SK-N-MC (cell line): ENCODE results near the gene MRPL39.

Experiments
- DNase-seq: peaks from one replicate; pipeline ENCODE4 v3.0.0-alpha.2; 2011; ENCODE audit warnings: low read depth, low spot score
- H3K27ac ChIP-seq: fragments of 200-600 bp; sonication (generic); 2 replicates; pipeline ENCODE4 v1.5.1; 2016; ENCODE audit warnings: mixed run types
- H3K36me3 ChIP-seq: fragments of 200-600 bp; sonication (generic); 2 replicates; pipeline ENCODE4 v1.6.1; 2017; ENCODE audit warnings: antibody characterized with exemption, low read length, mixed read lengths; ENCODE audit not compliant: insufficient read depth
- H3K4me3 ChIP-seq: fragments of 200-600 bp; sonication (generic); 2 replicates; pipeline ENCODE4 v1.5.1; 2016
- H3K9ac ChIP-seq: fragments of 200-600 bp; sonication (generic); 2 replicates; pipeline ENCODE4 v1.8.0; 2017; ENCODE audit warnings: mixed run types, mixed read lengths; ENCODE audit not compliant: insufficient read length
- H3K9me3 ChIP-seq: fragments of 200-600 bp; sonication (generic); 2 replicates; pipeline ENCODE4 v1.6.1; 2017; ENCODE audit warnings: low read depth, mild to moderate bottlenecking, antibody characterized with exemption, low read length, moderate library complexity, mixed read lengths
- EZH2 ChIP-seq: fragments of 200-600 bp; sonication (generic); IDR thresholded peaks from one replicate; pipeline ENCODE4 v1.6.1; 2017; ENCODE audit warnings: antibody characterized with exemption
- FOXP2 ChIP-seq: optimal IDR thresholded peaks from 2 replicates; pipeline ENCODE3; 2011; ENCODE audit warnings: mild to moderate bottlenecking, moderate library complexity; ENCODE audit not compliant: insufficient read depth; ENCODE audit errors: extremely low read length, control extremely low read depth
- POLR2AphosphoS5 ChIP-seq: IDR thresholded peaks from 2 replicates; pipeline ENCODE4 v1.6.1; 2012; ENCODE audit warnings: mild to moderate bottlenecking, low read depth, low read length, borderline replicate concordance

The MRPL39 gene

DNA sequence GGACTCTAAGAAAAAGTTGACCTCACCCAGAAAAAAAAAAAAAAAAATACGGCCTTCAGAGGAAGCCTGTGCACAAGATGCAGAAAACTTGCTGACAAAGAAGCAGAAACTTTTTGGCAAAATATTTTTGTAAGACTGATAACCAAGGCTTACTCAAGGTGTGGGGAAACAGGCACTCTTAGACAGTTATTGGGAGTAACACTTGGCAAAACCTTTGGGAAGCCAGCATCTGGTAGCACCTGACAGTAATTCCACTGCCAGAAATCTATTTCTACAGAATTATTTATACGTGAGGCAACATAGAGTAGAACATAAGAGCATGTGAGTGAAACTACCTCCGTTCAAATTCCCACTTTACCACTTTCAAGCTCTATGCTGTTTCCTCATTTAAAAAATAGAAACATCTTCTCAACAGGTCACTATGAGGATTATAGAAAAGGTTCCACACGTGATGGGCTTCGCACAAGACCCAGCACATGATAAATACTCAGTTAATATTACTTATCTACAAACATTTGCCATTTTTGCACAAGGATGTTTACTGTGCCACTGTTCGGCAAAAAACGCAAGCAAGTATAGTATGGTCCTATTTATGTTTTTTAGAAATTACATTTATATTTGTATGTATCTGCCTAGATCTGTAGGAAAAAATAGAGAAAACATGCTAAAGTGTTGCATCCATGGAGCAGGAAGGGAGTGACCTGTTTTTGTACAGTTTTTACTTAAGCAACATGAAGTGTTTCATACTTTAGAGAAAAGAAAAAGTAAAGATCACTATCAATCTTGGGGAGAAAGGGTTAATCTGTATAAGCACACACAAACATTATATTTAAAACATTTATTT, 22.2 kb downstream of the MRPL39 start:
- no peak for TF ChIP-seq POLR2AphosphoS5
- TF ChIP-seq EZH2: no peak
- TF ChIP-seq FOXP2: no peak
- H3K36me3 ChIP-seq: peaks cover 35% of the 10 kb centered on the region
- no peak overlapping the region for H3K4me3 ChIP-seq
- no peak overlapping the region for H3K9ac ChIP-seq
- DNase-seq: no peak
- H3K27ac ChIP-seq: no peak overlapping the region
- H3K9me3 ChIP-seq: no peaks in the 10 kb centered on the region

DNA sequence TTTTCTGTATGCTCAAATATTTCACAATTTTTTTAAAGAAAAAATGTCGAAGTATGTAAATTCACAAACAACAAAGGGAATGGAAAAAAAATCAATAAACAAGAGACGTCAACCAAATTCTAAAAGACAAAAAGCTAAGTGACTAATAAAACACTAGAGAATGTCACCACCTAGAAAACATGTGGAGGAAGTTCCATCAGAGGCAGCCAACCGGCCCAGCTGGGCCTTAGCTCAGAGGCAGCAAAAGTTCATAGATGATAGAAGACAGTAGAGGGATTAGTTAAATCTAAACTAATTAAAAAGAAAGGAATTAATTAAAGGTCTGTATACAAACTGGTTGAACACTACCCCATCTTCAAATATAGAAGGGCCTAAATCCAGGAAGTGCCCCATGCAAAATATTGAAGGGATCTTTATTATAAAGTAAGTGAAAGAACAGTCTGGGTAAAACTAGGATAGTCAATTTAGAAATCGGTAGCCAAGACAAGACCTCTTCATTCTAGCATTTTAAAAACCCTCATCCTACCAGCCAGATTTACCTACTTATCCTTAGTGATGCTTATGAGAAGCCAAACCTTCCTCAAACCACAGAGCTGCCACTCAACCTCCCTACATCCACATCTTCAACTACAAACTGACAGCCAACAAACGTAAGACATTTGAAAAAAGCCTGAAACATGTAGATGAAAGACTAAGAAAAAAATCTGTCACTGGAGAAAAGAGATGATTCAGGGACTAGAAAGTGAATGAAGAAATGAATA, 23.7 kb downstream of the MRPL39 start:
- no peak overlapping the region for H3K27ac ChIP-seq
- DNase-seq: no peak
- TF ChIP-seq POLR2AphosphoS5: no peak
- no peak for TF ChIP-seq EZH2
- TF ChIP-seq FOXP2: no peak

DNA sequence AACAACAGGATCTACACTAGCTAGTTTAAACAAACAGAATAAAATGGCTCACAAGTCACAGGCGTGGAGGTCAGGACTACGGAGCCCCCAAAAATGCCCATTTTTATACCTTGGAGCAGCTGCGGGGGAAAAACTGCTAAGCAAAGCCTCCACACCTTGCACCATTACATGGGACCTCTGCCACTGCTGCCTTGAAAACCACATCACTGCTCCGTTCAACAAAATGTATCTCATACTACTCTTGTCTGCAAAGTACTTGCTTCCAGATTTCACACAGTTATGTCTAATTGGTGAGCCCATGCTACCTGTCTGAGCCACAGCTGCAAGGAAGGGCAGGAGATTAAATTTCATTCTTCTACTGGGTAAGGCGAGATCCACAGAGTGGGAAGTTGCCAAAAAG, 24.4 kb downstream of the MRPL39 start:
- no peak for DNase-seq
- H3K4me3 ChIP-seq: no peak overlapping the region
- no peak overlapping the region for H3K9ac ChIP-seq
- peaks cover 17% of the 10 kb centered on the region for H3K36me3 ChIP-seq
- TF ChIP-seq EZH2 (no peak), FOXP2 (no peak), POLR2AphosphoS5 (no peak)
- H3K27ac ChIP-seq: no peak overlapping the region
- H3K9me3 ChIP-seq: no peaks in the 10 kb centered on the region

More for the DNA sequence above, 23.7 kb downstream of the MRPL39 start:
- Histone ChIP-seq H3K36me3 (peaks cover 22% of the 10 kb centered on the region), H3K9me3 (no peaks in the 10 kb centered on the region), H3K4me3 (no peak overlapping the region), H3K9ac (no peak overlapping the region)

DNA sequence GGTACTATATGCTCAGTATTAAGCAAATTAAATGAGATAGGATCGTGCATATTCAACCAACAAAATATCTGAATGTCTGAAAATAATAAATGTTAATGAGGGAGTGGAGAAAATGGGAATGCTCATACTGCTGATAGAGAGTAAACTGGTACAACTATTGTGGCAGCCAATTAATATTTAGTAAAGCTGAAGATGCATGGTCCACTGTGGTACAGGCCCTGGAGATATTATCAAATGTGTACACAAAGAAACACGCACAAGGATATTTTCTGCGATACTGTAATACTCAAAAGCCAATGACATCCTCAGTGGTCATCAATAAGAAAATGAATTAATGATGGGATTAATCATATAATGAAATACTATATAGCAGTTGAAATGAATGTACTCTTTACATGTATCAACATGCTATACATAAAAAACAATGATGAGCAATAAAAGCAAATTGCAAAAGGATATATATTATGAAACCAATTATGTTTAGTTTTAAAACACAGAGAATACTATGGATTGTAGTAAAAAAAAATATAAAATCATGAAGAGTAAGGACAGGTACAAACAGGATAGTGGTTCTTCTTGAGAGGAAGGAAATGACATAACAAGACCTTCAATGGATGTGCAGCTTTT, 25.0 kb downstream of the MRPL39 start:
- Histone ChIP-seq H3K9me3 (no peaks in the 10 kb centered on the region), H3K9ac (no peak overlapping the region), H3K36me3 (peaks cover 18% of the 10 kb centered on the region), H3K27ac (no peak overlapping the region), H3K4me3 (no peak overlapping the region)
- TF ChIP-seq EZH2 (no peak), POLR2AphosphoS5 (no peak), FOXP2 (no peak)
- no peak for DNase-seq

DNA sequence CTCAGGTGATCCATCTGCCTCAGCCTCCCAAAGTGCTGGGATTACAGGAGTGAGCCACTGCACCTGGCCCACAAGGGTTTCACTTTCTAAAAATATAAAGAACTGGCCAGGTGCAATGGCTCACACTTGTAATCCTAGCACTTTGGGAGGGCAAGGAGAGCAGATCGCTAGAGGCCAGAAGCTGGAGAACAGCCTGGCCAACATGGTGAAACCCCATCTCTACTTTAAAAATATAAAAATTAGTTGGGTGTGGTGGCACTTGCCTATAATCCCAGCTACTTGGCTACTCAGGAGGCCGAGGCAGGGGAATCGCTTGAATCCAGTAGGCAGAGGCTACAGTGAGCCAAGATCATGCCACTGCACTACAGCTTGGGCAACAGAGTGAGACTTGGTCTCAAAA, 25.7 kb downstream of the MRPL39 start:
- H3K9ac ChIP-seq: no peak overlapping the region
- no peaks in the 10 kb centered on the region for H3K9me3 ChIP-seq
- TF ChIP-seq EZH2 (no peak), FOXP2 (no peak), POLR2AphosphoS5 (no peak)
- H3K27ac ChIP-seq: no peak overlapping the region
- no peak overlapping the region for H3K4me3 ChIP-seq
- DNase-seq: no peak
- H3K36me3 ChIP-seq: peaks cover 14% of the 10 kb centered on the region

DNA sequence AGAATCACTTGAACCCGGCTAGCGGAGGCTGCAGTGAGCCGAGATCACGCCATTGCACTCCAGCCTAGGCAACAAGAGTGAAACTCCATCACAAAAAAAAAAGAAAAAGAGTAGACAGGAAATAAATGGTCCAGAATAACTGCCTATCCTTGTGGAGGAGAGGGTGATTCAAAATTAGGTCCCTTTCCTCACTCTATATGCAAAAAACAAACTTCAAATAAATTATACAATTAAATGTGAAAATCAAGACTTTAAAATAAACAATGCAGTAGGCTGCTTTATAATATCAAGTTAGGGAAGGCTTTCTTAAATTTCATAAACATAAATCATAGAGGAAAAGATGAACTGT, 26.4 kb downstream of the MRPL39 start:
- no peak overlapping the region for H3K9ac ChIP-seq
- TF ChIP-seq POLR2AphosphoS5 (no peak), FOXP2 (no peak), EZH2 (no peak)
- no peak overlapping the region for H3K27ac ChIP-seq
- H3K36me3 ChIP-seq: peaks cover 16% of the 10 kb centered on the region; the same call in 1 of the 2 replicates
- no peak for DNase-seq
- no peaks in the 10 kb centered on the region for H3K9me3 ChIP-seq
- no peak overlapping the region for H3K4me3 ChIP-seq

DNA sequence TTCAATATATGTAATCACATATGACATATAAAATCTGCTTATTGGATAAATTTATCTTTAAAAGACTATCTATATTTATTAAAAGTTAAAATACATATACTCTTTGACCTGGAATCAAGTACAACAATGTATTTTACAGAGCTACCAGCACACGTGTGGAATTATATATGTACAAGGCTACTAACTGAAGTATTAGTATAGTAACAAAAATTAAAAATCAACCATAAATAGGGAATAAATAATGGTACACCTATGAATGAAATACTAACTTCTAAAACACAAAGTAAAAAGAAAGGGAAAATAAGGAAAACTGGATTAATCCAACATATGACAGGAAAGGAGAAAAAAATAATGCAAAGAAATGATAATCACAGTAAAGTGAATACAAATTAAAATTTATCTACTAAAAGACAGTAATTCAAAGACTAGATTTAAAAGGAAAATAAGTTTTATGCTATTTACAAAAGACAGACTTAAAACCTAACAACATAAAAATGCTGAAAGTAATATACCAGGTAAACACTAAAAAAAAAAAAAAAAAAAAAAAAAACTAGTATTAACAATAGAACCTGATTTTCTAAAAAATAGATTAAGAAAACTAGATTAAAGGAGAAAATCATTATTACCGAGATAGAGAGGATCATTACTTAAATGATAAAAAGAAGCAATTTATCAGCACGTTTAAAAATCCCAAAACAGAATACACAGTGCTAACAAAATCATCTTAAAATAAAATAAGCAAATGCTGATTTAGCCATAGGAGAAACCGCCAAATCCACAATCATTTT, 27.9 kb downstream of the MRPL39 start:
- H3K9ac ChIP-seq: no peak overlapping the region
- H3K4me3 ChIP-seq: no peak overlapping the region
- no peak for DNase-seq
- H3K27ac ChIP-seq: no peak overlapping the region
- no peaks in the 10 kb centered on the region for H3K9me3 ChIP-seq
- H3K36me3 ChIP-seq: peaks cover 16% of the 10 kb centered on the region; the same call in 1 of the 2 replicates
- TF ChIP-seq FOXP2 (no peak), EZH2 (no peak), POLR2AphosphoS5 (no peak)
